ENCODE data around the gene NOS1. TPM values are rescaled to one million over a fixed set of nuclear protein-coding genes. Genes with fewer than 3 reads are reported as not detected.
A peak's percentile ranks its signal among the peaks of the same experiment; 100 is the strongest.

NOS1 gene
- total RNA-seq, 4 donors from 2014 or later = 6.6 to 15.4 (median 12.0) TPM

DNA sequence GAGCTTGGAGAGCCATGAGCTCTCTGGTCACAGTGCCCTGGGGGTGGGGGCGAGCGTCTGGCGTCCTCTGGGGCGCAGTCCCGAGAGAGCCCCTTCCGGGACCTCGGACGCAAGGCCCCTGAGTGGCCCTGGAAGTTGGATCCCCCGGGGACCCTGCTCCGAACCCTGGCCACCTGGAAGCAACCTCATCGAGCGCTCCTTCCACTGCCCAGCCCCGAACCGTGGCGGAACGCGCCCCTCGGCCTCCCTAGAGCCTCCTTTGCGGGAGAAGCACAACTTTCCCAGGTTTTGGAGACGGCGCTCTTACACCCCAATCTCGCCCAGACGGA, 1.2 kb downstream of the NOS1 start:
- TF ChIP-seq, protein P1, sequence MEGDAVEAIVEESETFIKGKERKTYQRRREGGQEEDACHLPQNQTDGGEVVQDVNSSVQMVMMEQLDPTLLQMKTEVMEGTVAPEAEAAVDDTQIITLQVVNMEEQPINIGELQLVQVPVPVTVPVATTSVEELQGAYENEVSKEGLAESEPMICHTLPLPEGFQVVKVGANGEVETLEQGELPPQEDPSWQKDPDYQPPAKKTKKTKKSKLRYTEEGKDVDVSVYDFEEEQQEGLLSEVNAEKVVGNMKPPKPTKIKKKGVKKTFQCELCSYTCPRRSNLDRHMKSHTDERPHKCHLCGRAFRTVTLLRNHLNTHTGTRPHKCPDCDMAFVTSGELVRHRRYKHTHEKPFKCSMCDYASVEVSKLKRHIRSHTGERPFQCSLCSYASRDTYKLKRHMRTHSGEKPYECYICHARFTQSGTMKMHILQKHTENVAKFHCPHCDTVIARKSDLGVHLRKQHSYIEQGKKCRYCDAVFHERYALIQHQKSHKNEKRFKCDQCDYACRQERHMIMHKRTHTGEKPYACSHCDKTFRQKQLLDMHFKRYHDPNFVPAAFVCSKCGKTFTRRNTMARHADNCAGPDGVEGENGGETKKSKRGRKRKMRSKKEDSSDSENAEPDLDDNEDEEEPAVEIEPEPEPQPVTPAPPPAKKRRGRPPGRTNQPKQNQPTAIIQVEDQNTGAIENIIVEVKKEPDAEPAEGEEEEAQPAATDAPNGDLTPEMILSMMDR (IDR thresholded peaks at IDR 0.05) = no peak
- TF ChIP-seq POLR2A (IDR thresholded peaks at IDR 0.05) (no peak), EP300 (IDR thresholded peaks at IDR 0.05) (no peak), POLR2AphosphoS5 (IDR thresholded peaks at IDR 0.05) (no peak)
- no peaks in the 10 kb centered on the region for H3K9me3 ChIP-seq
- 1% methylated on average over 16 of the region's 23 CpGs for WGBS
- peak overlapping the region; percentile 57 for H3K4me3 ChIP-seq
- no peak overlapping the region for H3K27ac ChIP-seq
- no peak for DNase-seq (ENCODE audit: low spot score in 2 of 2)
- H3K27me3 ChIP-seq = peaks cover 82% of the 10 kb centered on the region
- H3K4me1 ChIP-seq = peaks cover 15% of the 10 kb centered on the region
- H3K36me3 ChIP-seq = no peaks in the 10 kb centered on the region

DNA sequence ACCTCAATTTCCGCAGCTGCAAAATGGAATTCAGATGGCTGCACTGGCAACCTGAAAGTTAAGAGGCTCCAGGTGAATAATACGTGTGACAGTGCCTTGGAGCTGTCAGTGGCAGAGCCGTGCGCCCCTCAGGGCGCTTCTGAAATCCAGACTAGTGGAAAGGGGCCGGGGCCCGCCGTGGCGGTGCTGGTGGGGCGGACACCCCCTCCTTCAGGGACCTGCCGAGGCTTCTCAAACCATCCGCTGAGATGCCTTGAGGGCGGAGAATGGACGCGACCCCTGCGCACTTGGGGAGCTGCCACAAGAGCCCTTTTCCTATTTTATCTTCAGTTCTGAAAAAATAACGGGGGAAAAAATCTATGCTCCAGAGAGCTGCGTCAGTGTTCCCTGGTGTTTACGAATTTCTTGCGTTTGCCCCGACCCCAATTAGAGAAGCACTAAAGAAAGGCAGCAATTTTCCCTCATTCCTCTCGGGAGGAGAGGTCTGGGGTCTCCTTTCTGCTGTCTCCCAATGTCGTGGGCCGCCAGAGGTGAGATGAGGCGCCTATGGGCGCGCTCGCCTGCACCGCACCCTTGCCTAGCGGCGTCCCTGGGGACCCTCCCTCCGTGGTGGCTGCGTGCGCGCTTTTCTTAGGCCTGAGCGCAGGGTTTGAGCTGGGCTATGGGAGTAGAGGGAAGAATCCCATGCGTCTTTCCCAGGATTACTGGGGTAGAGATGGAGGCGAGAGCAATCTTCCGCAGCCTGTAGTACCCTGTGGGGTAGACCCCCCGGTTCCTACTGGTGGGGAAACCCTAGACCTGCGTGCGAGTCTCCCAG, 2.2 kb downstream of the NOS1 start:
- H3K27me3 ChIP-seq = peaks cover 72% of the 10 kb centered on the region
- 57% methylated on average over 26 of the region's 42 CpGs for WGBS
- no peak for DNase-seq (ENCODE audit: low spot score in 2 of 2)

DNA sequence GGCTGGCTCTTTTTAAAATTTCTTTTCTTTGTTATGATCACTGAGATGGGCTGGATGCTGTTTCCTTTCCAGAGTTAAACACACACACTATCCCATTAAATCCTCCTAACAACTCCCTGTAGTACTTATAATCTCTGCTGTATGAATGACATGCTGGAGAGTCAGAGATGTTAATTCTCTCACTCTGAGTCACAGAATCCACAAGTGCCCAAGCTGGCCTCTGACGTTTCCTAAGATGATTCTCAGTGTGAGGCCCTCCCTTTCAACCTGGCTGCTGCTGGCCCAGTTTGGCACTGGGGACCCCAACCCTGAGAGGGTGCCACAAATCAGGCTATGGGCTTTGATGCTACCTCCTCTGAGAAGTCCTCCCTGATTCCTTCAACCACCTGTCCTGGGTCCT, 5.4 kb downstream of the NOS1 start:
- no peaks in the 10 kb centered on the region for H3K36me3 ChIP-seq
- no peak overlapping the region for H3K27ac ChIP-seq
- WGBS = 27% methylated on average over 1 of the region's 1 CpG
- H3K4me1 ChIP-seq = peaks cover 16% of the 10 kb centered on the region
- DNase-seq (ENCODE audit: low spot score in 2 of 2) = no peak
- H3K4me3 ChIP-seq = no peak overlapping the region
- no peaks in the 10 kb centered on the region for H3K9me3 ChIP-seq
- TF ChIP-seq, protein P1 (IDR thresholded peaks at IDR 0.05) = no peak
- TF ChIP-seq POLR2A (IDR thresholded peaks at IDR 0.05) = no peak
- TF ChIP-seq POLR2AphosphoS5 (IDR thresholded peaks at IDR 0.05) = no peak
- TF ChIP-seq EP300 (IDR thresholded peaks at IDR 0.05) = no peak
- H3K27me3 ChIP-seq = peaks cover 44% of the 10 kb centered on the region

More for the DNA sequence above, 2.2 kb downstream of the NOS1 start:
- Histone ChIP-seq H3K36me3 (no peaks in the 10 kb centered on the region), H3K9me3 (no peaks in the 10 kb centered on the region), H3K4me1 (peaks cover 15% of the 10 kb centered on the region), H3K4me3 (no peak overlapping the region), H3K27ac (no peak overlapping the region)
- TF ChIP-seq EP300 (IDR thresholded peaks at IDR 0.05) (no peak), POLR2AphosphoS5 (IDR thresholded peaks at IDR 0.05) (no peak), POLR2A (IDR thresholded peaks at IDR 0.05) (no peak)
- TF ChIP-seq, protein P1 (IDR thresholded peaks at IDR 0.05) = no peak

DNA sequence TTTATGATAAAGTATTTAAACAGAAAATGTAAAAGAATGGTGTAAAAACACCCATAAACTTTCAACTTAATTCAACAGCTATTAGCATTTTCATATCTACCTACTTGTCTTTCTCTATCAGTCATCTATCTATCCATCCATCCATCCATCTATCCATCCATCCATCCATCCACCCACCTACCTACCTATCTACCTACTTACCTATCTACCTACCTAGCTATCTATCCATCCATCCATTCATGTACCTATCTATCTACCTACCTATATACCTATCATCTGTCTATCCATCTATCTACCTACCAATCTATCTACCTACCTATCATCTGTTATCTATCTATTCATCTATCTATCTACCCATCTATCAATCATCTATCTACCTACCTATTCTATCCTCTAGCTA, 8.5 kb downstream of the NOS1 start:
- Histone ChIP-seq H3K27ac (no peak overlapping the region), H3K4me1 (peaks cover 11% of the 10 kb centered on the region), H3K9me3 (no peaks in the 10 kb centered on the region), H3K36me3 (no peaks in the 10 kb centered on the region), H3K4me3 (no peak overlapping the region), H3K27me3 (peaks cover 13% of the 10 kb centered on the region)
- DNase-seq (ENCODE audit: low spot score in 2 of 2) = no peak
- TF ChIP-seq POLR2A (IDR thresholded peaks at IDR 0.05) = no peak
- TF ChIP-seq POLR2AphosphoS5 (IDR thresholded peaks at IDR 0.05) = no peak
- TF ChIP-seq EP300 (IDR thresholded peaks at IDR 0.05) = no peak
- TF ChIP-seq, protein P1 (IDR thresholded peaks at IDR 0.05) = no peak

DNA sequence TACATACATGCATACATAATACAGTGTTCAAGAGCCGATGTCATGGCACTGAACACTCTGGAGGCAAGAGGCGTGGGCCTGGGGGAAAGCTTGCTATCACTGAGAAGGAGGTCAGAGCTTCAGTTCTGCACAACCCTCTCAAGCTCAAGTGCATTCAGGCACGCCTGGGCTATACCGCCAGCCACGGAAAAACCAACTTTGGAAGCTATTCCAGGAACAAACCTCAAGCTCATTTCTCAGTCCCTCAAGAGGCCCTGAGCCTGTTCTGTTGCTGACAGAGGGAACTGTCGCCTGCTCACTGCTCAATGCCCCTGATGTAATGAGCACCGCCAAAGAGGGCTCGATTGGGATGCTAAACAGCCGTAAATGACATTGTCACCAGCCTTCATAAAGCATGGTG, 9.2 kb downstream of the NOS1 start:
- no peak overlapping the region for H3K4me3 ChIP-seq
- H3K27me3 ChIP-seq = peaks cover 13% of the 10 kb centered on the region
- no peaks in the 10 kb centered on the region for H3K36me3 ChIP-seq
- TF ChIP-seq EP300 (IDR thresholded peaks at IDR 0.05) = no peak
- TF ChIP-seq POLR2A (IDR thresholded peaks at IDR 0.05) = no peak
- no peak for TF ChIP-seq POLR2AphosphoS5 (IDR thresholded peaks at IDR 0.05)
- TF ChIP-seq, protein P1 (IDR thresholded peaks at IDR 0.05) = no peak
- no peaks in the 10 kb centered on the region for H3K9me3 ChIP-seq
- H3K4me1 ChIP-seq = peaks cover 11% of the 10 kb centered on the region
- no peak for DNase-seq (ENCODE audit: low spot score in 2 of 2)
- no peak overlapping the region for H3K27ac ChIP-seq
- WGBS = 42% methylated on average over 4 of the region's 9 CpGs

Data from suprapubic skin (tissue), 4 donors.